Activated naive CD4-positive, alpha-beta T cell treated with Interleukin-2 at 50 U/mL for 16 hours (primary cell): Measurements from ENCODE around the gene CORO2A.
"Not testable (repeated sequence)": the region's sequence is repeated elsewhere in the genome, so short reads cannot be mapped to it uniquely, and the experiment has no call there.

Source experiments
- DNase-seq: peaks from one replicate; pipeline ENCODE4 v3.0.0-alpha.2; 2020

The CORO2A gene

GRCh38 chr9:98189412-98189811 lies 3.0 kb downstream of the CORO2A start:
- DNase-seq, result no peak

DNA sequence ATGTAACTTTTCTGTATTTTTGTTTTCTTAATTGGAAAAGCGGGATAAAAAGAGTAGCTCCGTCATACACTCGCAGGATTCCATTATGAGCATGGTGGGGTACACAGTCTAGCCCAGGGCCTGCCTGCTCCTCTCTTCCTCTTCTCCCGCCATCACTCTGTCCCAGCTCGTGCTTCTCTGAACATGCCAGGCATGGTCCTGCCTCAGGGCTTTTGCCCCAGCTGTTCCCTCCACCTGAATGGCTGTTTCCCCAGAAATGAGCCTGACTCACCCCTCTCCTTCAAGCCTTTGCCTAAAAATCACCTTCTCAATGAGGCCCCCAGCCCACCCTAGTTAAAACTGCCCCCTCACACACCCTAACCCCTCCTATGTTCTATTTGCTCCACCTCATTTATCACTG lies 4.5 kb downstream of the CORO2A start:
- no peak for DNase-seq

GRCh38 chr9:98186236-98186635 lies 6.2 kb downstream of the CORO2A start:
- no peak for DNase-seq

DNA sequence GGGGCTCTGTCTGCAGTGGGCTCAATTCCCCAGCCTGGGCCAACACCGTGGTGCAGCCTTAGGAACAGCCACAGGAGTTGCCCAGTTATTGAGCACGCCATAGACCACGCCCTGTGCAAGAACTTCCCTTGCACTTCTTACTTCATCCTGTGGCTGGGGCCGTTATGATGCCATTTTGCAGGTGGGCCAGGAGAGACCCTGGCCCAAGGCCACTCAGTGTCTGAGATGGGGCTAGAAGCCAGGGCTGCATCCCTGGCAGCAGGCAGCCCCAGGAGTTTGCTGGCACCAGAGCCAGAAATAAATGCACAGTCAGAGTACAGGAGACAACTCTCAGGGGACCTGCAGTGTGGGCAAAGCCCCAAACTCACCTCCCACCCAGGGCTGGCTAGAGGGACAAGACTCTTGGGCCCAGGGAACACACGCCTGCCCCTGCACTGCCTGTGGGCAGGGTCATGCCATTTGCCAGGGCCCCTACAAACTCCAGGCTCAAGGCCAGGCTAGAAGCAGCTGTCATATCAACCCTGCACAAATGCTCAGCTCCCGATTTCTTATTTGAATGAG lies 6.7 kb downstream of the CORO2A start:
- DNase-seq, result no peak

- no peak for DNase-seq
Observed at GRCh38 chr9:98185021-98185567, 7.3 kb downstream of the CORO2A start.

DNA sequence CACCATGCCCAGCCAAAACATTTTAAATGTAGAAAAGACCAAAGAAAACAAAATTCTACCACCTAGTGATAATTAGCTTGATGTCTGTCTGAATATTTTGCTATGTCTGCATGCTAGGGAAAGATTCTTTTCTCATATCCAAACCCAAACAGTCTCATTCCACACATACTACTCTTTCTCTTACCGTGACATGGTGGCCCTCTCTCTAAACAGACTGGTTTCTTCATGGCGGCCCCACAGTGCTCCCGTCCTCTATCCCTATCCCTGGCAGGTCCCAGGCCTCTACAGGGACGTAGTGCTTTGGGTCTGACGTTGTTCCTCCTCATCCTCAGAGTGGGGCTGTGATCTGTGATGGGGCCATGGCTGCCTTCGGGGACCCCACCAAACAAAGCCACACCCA lies 8.1 kb downstream of the CORO2A start:
- DNase-seq, result no peak

DNA sequence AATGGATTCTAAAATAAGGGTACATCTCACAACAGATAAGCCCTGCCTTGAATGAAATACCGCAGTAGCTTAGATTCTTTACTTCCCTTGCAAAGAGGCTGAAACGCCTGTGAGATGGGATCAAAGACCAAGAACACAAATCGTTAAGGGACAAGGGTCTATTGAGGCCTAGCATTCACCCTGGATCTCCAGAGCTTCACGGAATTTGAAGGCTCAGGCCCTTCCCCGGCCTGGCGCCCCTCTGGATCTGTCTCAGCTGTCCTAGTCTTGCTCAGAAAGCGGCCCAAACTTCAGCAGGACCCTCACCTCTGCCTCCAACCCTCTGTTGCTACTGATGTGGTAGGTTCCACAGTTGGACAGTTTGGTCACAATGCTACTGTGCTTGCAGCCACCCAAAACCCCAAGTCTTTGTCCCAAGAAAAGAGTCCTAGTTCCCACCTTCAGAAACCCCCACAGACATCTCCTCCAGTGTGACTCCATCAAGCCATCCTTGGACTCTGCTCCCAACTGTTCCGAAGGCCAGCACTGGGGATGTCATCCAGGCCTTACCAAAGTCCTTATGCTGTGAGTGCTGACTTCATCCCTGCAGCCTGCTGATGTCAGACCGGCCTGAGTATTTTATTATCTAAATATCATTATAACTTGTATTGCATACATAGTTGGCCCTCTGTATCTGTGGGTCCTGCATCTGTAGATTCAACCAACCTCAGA lies 9.4 kb downstream of the CORO2A start:
- DNase-seq, result no peak

DNA sequence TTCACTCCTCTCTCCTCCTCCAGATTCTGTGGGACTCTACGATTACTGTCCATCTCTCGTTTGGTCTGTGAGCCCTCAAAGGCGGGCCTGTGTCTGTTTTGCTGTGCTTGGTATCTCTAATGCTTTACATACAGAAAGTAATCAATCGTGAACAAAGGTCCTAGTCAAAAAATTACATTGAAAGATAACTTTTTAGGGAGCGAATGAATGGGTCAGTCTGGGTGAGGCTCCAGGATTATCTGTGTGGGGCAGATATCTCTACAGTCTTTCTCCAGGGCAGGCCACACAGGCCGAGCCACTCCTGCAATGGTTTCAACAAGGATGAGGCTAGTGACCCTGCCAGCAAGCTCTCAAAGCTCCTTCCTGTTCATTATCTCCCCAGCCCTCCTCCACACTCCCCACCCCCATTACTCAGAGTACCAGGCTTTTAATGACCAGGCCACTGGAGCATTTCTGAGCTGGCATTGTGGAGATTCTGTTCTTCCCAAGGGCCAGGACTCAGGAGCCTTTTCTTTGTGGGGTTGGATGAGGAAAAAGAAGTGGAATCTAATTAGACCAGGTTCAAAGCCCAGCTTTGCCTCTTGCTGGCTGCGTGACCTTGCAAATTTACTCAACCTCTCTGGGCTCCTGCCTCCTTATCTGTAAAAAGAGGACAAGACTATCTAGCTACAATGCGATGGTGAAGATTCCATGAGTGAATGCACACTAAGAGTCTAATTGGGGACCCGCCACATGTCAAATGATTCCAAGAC lies 10.2 kb downstream of the CORO2A start:
- no peak for DNase-seq

GRCh38 chr9:98181746-98182068 lies 10.7 kb downstream of the CORO2A start:
- no peak for DNase-seq

DNA sequence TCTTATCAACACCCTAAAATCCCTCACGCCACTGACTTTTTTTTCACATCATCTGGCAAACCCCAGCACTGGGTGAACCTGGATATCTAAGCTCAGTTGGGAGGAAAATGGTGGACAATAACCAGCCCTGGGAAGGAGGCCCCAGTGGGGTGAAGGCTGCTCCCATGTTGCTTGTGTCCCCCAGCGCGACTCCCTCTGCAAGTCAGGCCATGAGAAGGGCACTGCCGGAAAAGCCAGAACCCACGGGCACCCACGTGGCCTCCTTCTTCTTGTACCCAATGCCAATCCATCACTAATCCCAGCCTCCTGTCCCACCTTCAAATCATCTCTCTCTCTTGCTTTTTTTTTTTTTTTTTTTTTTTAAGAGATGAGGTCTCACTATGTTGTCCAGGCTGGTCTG lies 11.4 kb downstream of the CORO2A start:
- DNase-seq, result no peak

DNA sequence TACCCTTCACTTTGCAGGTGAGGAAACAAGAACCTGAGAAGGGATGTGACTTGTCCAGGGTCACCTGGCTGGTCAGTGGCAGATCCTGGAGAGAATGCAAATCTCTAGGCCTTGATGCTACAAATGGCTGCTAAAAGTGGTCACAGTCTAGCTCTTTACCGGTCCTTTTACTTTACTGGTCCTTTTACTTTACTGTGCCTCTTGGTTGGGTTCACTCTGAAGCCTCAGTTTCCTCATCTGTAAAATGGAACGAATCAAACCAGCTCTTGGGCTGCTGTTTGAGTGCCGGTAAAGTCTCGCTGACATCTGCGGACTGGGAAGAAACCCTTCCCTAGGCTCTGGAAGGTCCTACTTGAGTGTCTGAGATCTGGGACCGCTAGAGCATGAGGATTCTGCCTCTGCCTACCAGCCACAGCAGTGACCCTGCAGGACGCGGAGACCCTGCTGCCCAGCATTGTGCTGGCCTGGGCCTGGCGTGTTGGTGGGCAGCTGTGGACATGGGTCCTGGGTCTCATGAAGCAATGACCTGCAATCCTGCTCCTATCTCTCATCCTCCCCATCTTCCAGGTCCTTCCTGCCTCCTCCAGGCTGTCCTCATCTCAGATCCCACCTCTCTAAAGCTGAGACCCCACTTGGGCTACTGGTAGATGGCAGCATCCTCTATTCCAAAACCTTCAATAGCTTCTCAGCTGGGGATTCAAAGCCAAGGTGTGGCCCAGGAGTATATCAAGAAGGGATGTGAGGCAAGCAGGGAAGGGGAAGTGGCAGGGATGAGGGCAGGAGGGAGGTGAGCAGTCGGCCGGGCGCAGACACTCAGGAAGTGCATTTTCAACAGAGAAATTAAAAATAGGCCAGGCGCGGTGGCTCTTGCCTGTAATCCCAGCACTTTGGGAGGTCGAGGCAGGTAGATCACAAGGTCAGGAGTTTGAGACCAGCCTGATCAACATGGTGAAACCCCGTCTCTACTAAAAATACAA lies 13.3 kb downstream of the CORO2A start:
- DNase-seq, result no peak

- DNase-seq, result no peak
Observed at GRCh38 chr9:98176391-98177259, 15.8 kb downstream of the CORO2A start.

DNA sequence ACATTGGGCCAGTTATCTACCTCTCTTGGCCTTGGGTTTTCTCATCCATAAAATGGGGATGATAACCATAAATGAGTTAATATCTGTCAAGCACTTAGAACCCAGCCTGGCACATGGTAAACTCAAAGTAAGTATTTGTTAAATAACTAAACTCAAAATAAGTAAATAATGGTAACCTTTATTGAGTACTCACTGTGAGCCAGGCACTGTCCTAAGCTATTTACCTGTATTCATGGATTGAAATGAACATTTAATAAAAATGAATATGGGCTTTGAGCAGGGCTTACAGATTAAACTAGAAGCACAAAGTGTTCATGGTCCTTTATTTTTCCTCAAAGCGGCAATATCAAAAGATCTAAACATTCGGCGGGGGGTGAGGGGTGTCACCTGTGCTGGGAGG lies 16.7 kb downstream of the CORO2A start:
- no peak for DNase-seq

- DNase-seq, result no peak
Observed at GRCh38 chr9:98175028-98175569, 17.3 kb downstream of the CORO2A start.

- DNase-seq, result not testable (repeated sequence)
Observed at GRCh38 chr9:98174502-98174918, 17.9 kb downstream of the CORO2A start.

DNA sequence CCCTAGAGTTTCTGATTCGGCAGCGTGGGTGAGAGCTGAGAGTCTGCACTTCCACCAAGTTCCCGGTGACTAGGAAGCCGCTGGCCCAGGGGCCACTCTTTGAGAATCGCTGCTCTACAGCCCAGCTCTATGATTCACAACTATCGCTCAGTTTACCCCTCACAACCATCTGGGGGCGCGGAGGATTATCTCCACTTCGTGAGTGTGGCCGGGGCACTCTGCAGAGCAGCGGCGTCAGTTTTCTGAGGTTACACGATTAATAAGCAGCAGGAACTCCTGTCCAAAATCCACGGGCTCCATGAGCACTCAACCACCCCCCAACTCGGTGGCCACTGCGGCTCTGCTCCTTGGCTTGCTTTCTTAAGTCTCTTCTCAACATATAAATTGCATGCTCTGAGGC lies 19.3 kb downstream of the CORO2A start:
- no peak for DNase-seq

DNA sequence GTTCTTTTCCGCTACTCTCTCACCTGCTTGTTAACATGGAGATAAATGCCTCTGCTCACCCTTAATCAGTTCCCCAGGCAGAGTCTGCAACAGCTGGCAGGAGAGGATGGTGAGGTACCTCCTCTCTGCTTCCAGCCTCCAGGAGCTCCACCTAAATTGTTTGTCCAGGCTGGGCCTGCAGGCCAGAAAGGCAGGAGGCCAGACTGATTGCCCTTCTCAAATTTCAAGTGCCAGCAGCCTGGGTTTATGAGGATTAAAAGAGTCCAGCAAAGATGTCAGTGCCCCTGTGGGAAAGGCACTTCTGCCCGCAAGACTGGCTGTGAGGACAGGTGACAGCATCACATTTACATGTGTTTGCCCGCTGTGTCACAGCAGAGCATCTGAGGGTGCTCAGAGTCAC lies 19.8 kb downstream of the CORO2A start:
- DNase-seq, result no peak

GRCh38 chr9:98171176-98171925 lies 21.1 kb downstream of the CORO2A start:
- no peak for DNase-seq

GRCh38 chr9:98168941-98169488 lies 23.4 kb downstream of the CORO2A start:
- DNase-seq, result peak; percentile 58

GRCh38 chr9:98168153-98168780 lies 24.2 kb downstream of the CORO2A start:
- no peak for DNase-seq
